Measurements from ENCODE around the gene ZFPM1.

DNA sequence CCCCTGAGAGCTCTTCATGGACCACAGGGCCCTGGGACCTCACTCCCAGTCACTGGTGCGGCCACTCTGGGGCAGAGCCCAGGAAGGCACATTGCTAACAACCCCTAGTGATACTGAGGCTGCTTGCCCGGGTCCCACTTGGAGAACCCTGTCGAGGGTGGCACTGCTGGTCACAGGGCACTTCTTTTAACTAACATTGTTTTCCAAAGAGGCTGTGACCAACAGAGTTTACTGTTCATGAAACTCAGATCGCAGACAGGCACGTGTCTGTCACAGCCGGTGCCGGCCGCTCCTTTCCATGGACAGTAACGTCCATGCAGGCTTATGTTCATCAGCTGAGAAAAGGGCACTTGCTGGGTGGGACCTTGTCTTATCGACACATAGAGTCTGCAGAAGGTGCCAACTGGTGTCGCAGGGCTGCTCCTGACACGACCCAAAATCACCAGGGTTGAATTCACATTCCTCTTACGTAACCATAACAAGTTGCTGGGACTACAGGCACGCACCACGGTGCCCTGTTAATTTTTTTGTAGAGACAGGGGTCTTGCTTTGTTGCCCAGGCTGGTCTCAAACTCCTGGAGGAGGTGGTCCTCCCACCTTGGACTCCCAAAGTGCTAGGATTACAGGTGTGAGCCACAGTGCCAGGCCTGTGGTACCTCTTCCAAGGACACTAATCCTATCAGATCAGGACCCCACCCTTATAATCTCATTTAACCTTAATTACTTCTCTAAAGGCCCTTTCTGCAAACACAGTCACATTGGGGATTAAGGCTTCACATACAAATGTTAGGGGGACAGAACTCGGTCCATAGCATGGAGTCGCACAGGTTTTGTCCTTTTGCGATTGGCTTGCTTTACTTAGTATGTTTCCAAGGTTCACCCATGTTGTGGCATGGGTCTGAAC, 115.9 kb downstream of the ZFPM1 start:
- TF ChIP-seq EZH2 (IDR thresholded peaks at IDR 0.05) (no peak), POLR2AphosphoS5 (IDR thresholded peaks at IDR 0.05; ENCODE audit: borderline replicate concordance, low read depth, low read length) (no peak), FOXP2 (optimal IDR thresholded peaks at IDR 0.05; ENCODE audit: control extremely low read depth, extremely low read length, insufficient read depth) (no peak)
